Cardiac ventricle fibroblast (primary cell): ENCODE results near the gene CSTF3. TPM values are rescaled to one million over a fixed set of nuclear protein-coding genes. Genes with fewer than 3 reads are reported as not detected.

Source experiments
- total RNA-seq: library from RNA; depleted of rRNA; stranded (reverse); fragments of >200 nt; gene quantifications from 2 replicates; pipeline ENCODE4 v1.2.3, GENCODE V29; 2015

The CSTF3 gene
- total RNA-seq: 18.4 and 23.6 TPM in 2 replicates

GRCh38 chr11:33161120-33162005 lies at the start of gene CSTF3:
Gene CSTF3, minus strand, starts transcription at chr11:33161480. Its CDS starts 155 bp downstream, at chr11:33161325.

GRCh38 chr11:33039274-33040032 lies 121.8 kb downstream of the CSTF3 start, which contains the start of gene TCP11L1:
Gene TCP11L1, plus strand, starts transcription at chr11:33039572. Its CDS starts 4,202 bp downstream, at chr11:33043774.

Other genes with a start within 250 kb of the CSTF3 start
- gene DEPDC7, start 145.6 kb downstream of the CSTF3 start, total RNA-seq: 1.4 and 1.6 TPM in 2 replicates
- 12.9 and 14.2 TPM in 2 replicates for gene TCP11L1, start 121.9 kb downstream of the CSTF3 start, total RNA-seq
- 63.6 and 95.8 TPM in 2 replicates for gene HIPK3, start 95.9 kb upstream of the CSTF3 start, total RNA-seq
- gene KIAA1549L, start 214.6 kb upstream of the CSTF3 start, total RNA-seq: 1.1 and 2.0 TPM in 2 replicates